ENCODE measurements around the gene HNMT. TPM values are rescaled to one million over a fixed set of nuclear protein-coding genes. Genes with fewer than 3 reads are reported as not detected.

HNMT gene
- total and polyA plus RNA-seq, 2 of the 13 experiments (the other 11 are each of a cell fraction or from before 2014, with no cell fraction given): 279 to 309 TPM

DNA sequence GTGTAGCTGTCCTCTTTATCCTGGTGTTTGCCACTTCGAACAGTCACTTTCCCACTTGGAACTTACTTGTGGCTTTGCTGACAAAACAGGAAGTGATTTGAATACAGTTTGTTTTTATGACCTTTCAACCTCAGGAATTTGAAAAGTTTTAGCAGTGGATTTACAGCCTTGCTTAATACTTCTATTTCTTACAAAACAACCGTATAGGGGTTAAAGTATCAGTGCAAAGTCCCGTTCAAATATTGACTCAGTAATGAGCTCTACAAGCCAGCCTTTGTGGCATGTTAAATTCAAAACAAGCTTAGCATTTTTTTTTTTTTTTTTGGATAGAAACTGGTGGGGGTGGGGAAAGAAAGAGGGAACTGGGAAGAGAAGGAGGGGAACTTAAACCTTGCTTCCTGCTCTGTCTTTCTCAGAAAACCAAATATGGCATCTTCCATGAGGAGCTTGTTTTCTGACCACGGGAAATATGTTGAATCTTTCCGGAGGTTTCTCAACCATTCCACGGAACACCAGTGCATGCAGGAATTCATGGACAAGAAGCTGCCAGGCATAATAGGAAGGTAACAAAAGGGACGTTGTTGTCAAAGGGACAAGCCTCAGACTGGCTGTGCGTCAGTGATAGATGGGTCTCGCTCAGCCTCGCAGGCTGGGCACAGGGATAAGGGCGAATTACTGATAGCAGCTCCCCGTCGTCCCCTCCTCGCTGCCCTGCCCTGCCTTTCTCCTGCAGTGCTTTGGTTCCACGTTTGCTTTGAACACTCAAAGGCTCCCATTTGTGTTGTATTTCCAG, at the start of gene HNMT (continued):
- TF ChIP-seq MLX (CRISPR knock-in tag; IDR thresholded peaks at IDR 0.05): peak; percentile 60
- TF ChIP-seq ZBTB21 (CRISPR knock-in tag; IDR thresholded peaks at IDR 0.05): no peak
- no peak for TF ChIP-seq NRL (CRISPR knock-in tag; IDR thresholded peaks at IDR 0.05; ENCODE audit: borderline replicate concordance)
- TF ChIP-seq FIP1L1 (IDR thresholded peaks at IDR 0.05; ENCODE audit: borderline replicate concordance, insufficient read depth, low read depth, low read length): no peak
- peak; percentile 95 for TF ChIP-seq NR2C2 (CRISPR knock-in tag; IDR thresholded peaks at IDR 0.05; ENCODE audit: borderline replicate concordance)
- peak; percentile 90 for TF ChIP-seq RCOR2 (CRISPR knock-in tag; IDR thresholded peaks at IDR 0.05)
- TF ChIP-seq NR2F1 (CRISPR knock-in tag; IDR thresholded peaks at IDR 0.05): peak; percentile 93 to 100
- TF ChIP-seq ZNF280B (CRISPR knock-in tag; IDR thresholded peaks at IDR 0.05; ENCODE audit: borderline replicate concordance): no peak
- no peak; the same call in 1 of the 2 replicates for TF ChIP-seq AKAP8 (CRISPR knock-in tag; IDR thresholded peaks at IDR 0.05)
- peak; percentile 98 for TF ChIP-seq GATAD2A (CRISPR knock-in tag; IDR thresholded peaks at IDR 0.05)
- no peak for TF ChIP-seq ZNF883 (CRISPR knock-in tag; IDR thresholded peaks at IDR 0.05; ENCODE audit: not compliant biosample characterization)
- peak; percentile 96 for TF ChIP-seq ZSCAN31 (CRISPR knock-in tag; IDR thresholded peaks at IDR 0.05; ENCODE audit: low read depth)
- TF ChIP-seq ZNF121 (CRISPR knock-in tag; IDR thresholded peaks at IDR 0.05): peak; percentile 32
- peak; percentile 82 for TF ChIP-seq HOXA3 (CRISPR knock-in tag; IDR thresholded peaks at IDR 0.05)
- peak; percentile 76 for TF ChIP-seq ZNF598 (CRISPR knock-in tag; IDR thresholded peaks at IDR 0.05; ENCODE audit: borderline replicate concordance)
- TF ChIP-seq, protein P1, sequence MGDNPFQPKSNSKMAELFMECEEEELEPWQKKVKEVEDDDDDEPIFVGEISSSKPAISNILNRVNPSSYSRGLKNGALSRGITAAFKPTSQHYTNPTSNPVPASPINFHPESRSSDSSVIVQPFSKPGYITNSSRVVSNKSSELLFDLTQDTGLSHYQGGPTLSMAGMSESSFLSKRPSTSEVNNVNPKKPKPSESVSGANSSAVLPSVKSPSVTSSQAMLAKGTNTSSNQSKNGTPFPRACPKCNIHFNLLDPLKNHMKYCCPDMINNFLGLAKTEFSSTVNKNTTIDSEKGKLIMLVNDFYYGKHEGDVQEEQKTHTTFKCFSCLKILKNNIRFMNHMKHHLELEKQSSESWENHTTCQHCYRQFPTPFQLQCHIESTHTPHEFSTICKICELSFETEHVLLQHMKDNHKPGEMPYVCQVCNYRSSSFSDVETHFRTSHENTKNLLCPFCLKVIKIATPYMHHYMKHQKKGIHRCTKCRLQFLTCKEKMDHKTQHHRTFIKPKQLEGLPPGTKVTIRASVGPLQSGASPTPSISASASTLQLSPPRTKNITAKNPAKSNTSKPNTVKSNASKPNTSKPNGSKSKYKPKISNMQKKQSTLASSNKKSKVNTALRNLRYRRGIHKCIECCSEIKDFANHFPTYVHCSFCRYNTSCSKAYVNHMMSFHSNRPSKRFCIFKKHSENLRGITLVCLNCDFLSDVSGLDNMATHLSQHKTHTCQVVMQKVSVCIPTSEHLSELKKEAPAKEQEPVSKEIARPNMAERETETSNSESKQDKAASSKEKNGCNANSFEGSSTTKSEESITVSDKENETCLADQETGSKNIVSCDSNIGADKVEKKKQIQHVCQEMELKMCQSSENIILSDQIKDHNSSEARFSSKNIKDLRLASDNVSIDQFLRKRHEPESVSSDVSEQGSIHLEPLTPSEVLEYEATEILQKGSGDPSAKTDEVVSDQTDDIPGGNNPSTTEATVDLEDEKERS (CRISPR knock-in tag; IDR thresholded peaks at IDR 0.05): peak; percentile 88; the same call in 1 of the 2 replicates
- no peak; the same call in 1 of the 2 replicates for TF ChIP-seq NFAT5 (CRISPR knock-in tag; IDR thresholded peaks at IDR 0.05)

Data from HepG2 (cell line).